HepG2 (cell line): ENCODE data around the gene AP3B1.
"Not testable (repeated sequence)": the region's sequence is repeated elsewhere in the genome, so short reads cannot be mapped to it uniquely, and the experiment has no call there.

ENCODE experiments used
- CEBPZ ChIP-seq: IDR thresholded peaks from 2 replicates; pipeline ENCODE4 v1.6.1; 2012; ENCODE audit warnings: low read length, improper control_type of control experiment
- CTCF ChIP-seq: sonication (generic); formaldehyde crosslinking; IDR thresholded peaks from 2 replicates; pipeline ENCODE4 v1.5.0; 2020; ENCODE audit warnings: mild to moderate bottlenecking, missing genetic modification reagents, moderate library complexity
- HDAC6 ChIP-seq: fragments of 200-600 bp; sonication (generic); IDR thresholded peaks from 2 replicates; pipeline ENCODE4 v1.7.0; 2017; ENCODE audit warnings: mild to moderate bottlenecking, antibody characterized with exemption, low read length, low read depth
- ISL2 ChIP-seq: sonication (generic); formaldehyde crosslinking; IDR thresholded peaks from 2 replicates; pipeline ENCODE4 v1.5.0; 2020; ENCODE audit warnings: missing genetic modification reagents
- MEF2D ChIP-seq: sonication (generic); formaldehyde crosslinking; IDR thresholded peaks from 2 replicates; pipeline ENCODE4 v1.5.1; 2020; ENCODE audit warnings: mild to moderate bottlenecking, missing genetic modification reagents
- MLXIP ChIP-seq: sonication (generic); formaldehyde crosslinking; IDR thresholded peaks from 2 replicates; pipeline ENCODE4 v1.9.0; 2021; ENCODE audit warnings: missing genetic modification reagents, borderline replicate concordance
- POLR2A ChIP-seq, 2 experiments: IDR thresholded peaks; 2 replicates each; pipeline ENCODE4 v1.6.1; 2011; ENCODE audit warnings: low read depth in 2 of 2, low read length in 2 of 2, mild to moderate bottlenecking in 1 of 2, moderate library complexity in 1 of 2; ENCODE audit not compliant: insufficient read depth in 1 of 2
- POLR2AphosphoS5 ChIP-seq: IDR thresholded peaks from 2 replicates; pipeline ENCODE4 v1.6.1; 2012; ENCODE audit warnings: low read depth, low read length
- SNAPC5 ChIP-seq: sonication (generic); formaldehyde crosslinking; IDR thresholded peaks from 2 replicates; pipeline ENCODE4 v1.8.1; 2023; ENCODE audit warnings: mild to moderate bottlenecking, missing genetic modification reagents, borderline replicate concordance
- TCF7 ChIP-seq: sonication (generic); IDR thresholded peaks from 2 replicates; pipeline ENCODE4 v1.6.1; 2016; ENCODE audit warnings: antibody characterized with exemption, low read depth
- TOPORS ChIP-seq: sonication (generic); formaldehyde crosslinking; IDR thresholded peaks from 2 replicates; pipeline ENCODE4 v1.8.0; 2023; ENCODE audit warnings: mild to moderate bottlenecking, missing genetic modification reagents
- ZFP36 ChIP-seq: fragments of 150-350 bp; IDR thresholded peaks from 2 replicates; pipeline ENCODE4 v1.6.1; 2018; ENCODE audit warnings: borderline replicate concordance, low read length, low read depth; ENCODE audit not compliant: partially characterized antibody
- ZFP82 ChIP-seq: sonication (generic); formaldehyde crosslinking; IDR thresholded peaks from 2 replicates; pipeline ENCODE4 v1.5.1; 2020; ENCODE audit warnings: mild to moderate bottlenecking, missing genetic modification reagents, borderline replicate concordance
- ZNF691 ChIP-seq: sonication (generic); formaldehyde crosslinking; IDR thresholded peaks from 2 replicates; pipeline ENCODE4 v1.4.0; 2020; ENCODE audit warnings: missing genetic modification reagents, low read depth, mild to moderate bottlenecking, borderline replicate concordance

GRCh38 chr5:78170335-78170734, 124.2 kb downstream of the AP3B1 start:
- not testable (repeated sequence) for TF ChIP-seq MEF2D (CRISPR knock-in tag); ZNF691; TCF7; ISL2 (CRISPR knock-in tag); POLR2AphosphoS5; SNAPC5; ZFP36; HDAC6; CEBPZ; CTCF (CRISPR knock-in tag); TOPORS (CRISPR knock-in tag); ZFP82 (CRISPR knock-in tag); MLXIP (CRISPR knock-in tag); POLR2A (IDR thresholded peaks at IDR 0.05; ENCODE audit: insufficient read depth in 1 of 2, low read depth in 2 of 2, low read length in 2 of 2)
